HL-60 (cell line): ENCODE measurements around the gene VASN.
"Not testable (repeated sequence)": the region's sequence is repeated elsewhere in the genome, so short reads cannot be mapped to it uniquely, and the experiment has no call there.

Experiments
- CTCF ChIP-seq: IDR thresholded peaks from one replicate; pipeline ENCODE4 v1.5.1; 2011; ENCODE audit warnings: low read length, control low read depth, inconsistent platforms; ENCODE audit not compliant: insufficient read depth
- POLR2AphosphoS5 ChIP-seq: IDR thresholded peaks from 2 replicates; pipeline ENCODE4 v1.6.1; 2012; ENCODE audit warnings: low read depth
- TF ChIP-seq, protein P1 (sequence below): IDR thresholded peaks from 2 replicates; pipeline ENCODE4 v1.6.1; 2012; ENCODE audit warnings: low read depth; ENCODE audit not compliant: insufficient replicate concordance

DNA sequence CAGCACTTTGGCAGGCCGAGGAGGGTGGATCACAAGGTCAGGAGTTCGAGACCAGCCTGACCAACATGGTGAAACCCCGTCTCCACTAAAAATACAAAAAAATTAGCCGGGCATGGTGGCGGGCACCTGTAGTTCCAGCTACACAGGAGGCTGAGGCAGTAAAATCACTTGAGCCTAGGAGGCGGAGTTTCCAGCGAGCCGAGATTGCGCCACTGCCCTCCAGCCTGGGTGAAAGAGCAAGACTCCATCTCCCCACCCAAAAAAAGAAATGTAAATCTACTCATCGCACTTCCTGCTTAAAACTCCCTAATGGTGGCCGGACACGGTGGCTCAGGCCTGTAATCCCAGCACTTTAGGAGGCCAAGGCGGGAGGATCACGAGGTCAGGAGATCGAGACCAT is 22.2 kb downstream of the VASN start:
- not testable (repeated sequence) for TF ChIP-seq CTCF, POLR2AphosphoS5
- TF ChIP-seq, protein P1, sequence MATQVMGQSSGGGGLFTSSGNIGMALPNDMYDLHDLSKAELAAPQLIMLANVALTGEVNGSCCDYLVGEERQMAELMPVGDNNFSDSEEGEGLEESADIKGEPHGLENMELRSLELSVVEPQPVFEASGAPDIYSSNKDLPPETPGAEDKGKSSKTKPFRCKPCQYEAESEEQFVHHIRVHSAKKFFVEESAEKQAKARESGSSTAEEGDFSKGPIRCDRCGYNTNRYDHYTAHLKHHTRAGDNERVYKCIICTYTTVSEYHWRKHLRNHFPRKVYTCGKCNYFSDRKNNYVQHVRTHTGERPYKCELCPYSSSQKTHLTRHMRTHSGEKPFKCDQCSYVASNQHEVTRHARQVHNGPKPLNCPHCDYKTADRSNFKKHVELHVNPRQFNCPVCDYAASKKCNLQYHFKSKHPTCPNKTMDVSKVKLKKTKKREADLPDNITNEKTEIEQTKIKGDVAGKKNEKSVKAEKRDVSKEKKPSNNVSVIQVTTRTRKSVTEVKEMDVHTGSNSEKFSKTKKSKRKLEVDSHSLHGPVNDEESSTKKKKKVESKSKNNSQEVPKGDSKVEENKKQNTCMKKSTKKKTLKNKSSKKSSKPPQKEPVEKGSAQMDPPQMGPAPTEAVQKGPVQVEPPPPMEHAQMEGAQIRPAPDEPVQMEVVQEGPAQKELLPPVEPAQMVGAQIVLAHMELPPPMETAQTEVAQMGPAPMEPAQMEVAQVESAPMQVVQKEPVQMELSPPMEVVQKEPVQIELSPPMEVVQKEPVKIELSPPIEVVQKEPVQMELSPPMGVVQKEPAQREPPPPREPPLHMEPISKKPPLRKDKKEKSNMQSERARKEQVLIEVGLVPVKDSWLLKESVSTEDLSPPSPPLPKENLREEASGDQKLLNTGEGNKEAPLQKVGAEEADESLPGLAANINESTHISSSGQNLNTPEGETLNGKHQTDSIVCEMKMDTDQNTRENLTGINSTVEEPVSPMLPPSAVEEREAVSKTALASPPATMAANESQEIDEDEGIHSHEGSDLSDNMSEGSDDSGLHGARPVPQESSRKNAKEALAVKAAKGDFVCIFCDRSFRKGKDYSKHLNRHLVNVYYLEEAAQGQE: not testable (repeated sequence)
